AG09309 (cell line): ENCODE measurements around the gene BPNT1.

ENCODE experiments used
- DNase-seq: peaks from one replicate; pipeline ENCODE4 v3.0.0-alpha.2; 2010; ENCODE audit warnings: low read depth
- H3K4me3 ChIP-seq: 2 replicates; pipeline ENCODE4 v1.5.1; 2011; ENCODE audit warnings: mild to moderate bottlenecking, low read depth, low read length, moderate library complexity; ENCODE audit not compliant: control insufficient read depth
- CTCF ChIP-seq: IDR thresholded peaks from 2 replicates; pipeline ENCODE4 v1.5.1; 2011; ENCODE audit warnings: mild to moderate bottlenecking, low read depth, low read length, inconsistent platforms; ENCODE audit not compliant: insufficient read depth, control insufficient read depth; ENCODE audit errors: missing control alignments

BPNT1 gene

GRCh38 chr1:220031287-220031686 lies 58.3 kb downstream of the BPNT1 start:
- no peak for DNase-seq
- H3K4me3 ChIP-seq, result no peak overlapping the region
- no peak for TF ChIP-seq CTCF

GRCh38 chr1:220028346-220028895 lies 61.2 kb downstream of the BPNT1 start:
- TF ChIP-seq CTCF, result no peak
- DNase-seq, result no peak
- no peak overlapping the region for H3K4me3 ChIP-seq

DNA sequence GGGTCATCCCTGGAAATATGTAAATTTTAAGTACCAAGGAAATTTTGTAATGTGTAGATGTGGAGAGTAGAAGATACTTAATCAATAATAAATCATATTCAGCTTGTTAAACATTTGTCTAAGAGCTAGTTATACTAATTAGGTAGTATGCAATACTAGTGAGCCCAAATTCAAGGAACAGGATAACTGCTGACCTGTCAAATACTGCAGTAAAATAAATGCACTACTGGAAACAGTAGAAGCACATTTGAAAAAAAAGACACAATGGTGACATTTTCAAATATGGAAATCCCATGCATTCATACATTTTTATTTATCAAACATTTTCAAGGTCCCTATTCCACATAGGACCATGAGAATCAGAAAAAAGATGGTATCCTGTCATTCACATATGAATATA lies 70.5 kb downstream of the BPNT1 start:
- TF ChIP-seq CTCF, result no peak
- no peak for DNase-seq
- H3K4me3 ChIP-seq, result no peak overlapping the region

GRCh38 chr1:220013497-220013896 lies 76.1 kb downstream of the BPNT1 start:
- H3K4me3 ChIP-seq, result no peak overlapping the region
- peak; percentile 10 for DNase-seq
- no peak for TF ChIP-seq CTCF

DNA sequence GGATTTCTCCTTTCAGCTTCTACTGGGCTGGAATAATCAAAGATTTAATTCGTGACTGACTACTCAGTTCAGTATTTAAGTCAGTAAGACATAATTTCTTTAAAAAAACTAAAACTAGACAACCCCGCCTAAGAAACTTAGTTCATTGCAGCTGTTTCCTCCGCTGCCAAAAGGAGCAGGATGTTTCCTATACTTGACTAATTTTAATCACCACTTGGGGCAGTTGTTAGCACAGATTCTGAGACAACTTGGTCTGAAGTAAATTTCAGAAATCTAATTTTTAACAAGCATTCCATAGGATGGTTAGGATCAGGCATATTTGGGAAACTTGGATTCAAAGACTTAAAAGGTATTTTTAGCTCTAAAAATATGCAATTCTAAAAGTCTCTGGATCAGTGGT lies 77.3 kb downstream of the BPNT1 start:
- H3K4me3 ChIP-seq, result no peak overlapping the region
- DNase-seq, result peak; percentile 14
- peak; percentile 30 for TF ChIP-seq CTCF

- H3K4me3 ChIP-seq, result no peak overlapping the region
- DNase-seq, result no peak
- TF ChIP-seq CTCF, result no peak
Measured at GRCh38 chr1:220011620-220012019, 78.0 kb downstream of the BPNT1 start.
